Measurements from ENCODE around the gene ZC3H10.

DNA sequence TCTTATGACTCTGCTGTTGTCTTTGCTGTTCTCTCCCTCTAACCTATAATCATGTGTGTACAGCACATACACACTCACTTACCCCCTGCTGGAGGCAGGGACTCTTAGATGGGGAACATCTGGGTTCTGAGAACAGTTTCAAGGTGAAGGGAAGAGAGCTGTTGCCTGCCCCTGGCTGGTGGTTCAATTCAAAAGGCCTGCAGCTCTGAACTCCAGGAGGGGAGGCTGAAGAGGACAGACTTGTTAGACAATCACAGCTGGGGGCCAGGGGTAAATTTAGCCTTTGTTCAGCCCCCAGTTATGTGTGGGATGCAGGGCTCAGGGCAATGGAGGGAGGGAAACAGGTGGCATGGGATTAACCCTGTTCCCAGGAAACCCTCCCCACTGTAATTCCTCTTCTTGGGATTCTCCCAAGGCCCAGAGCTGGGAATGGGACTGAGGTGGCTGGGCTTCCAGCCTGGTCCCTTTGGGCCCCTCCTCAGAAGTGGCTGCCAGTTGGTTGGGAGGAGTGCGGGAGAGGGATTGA lies 36.2 kb downstream of the ZC3H10 start:
- TF ChIP-seq, protein P1, sequence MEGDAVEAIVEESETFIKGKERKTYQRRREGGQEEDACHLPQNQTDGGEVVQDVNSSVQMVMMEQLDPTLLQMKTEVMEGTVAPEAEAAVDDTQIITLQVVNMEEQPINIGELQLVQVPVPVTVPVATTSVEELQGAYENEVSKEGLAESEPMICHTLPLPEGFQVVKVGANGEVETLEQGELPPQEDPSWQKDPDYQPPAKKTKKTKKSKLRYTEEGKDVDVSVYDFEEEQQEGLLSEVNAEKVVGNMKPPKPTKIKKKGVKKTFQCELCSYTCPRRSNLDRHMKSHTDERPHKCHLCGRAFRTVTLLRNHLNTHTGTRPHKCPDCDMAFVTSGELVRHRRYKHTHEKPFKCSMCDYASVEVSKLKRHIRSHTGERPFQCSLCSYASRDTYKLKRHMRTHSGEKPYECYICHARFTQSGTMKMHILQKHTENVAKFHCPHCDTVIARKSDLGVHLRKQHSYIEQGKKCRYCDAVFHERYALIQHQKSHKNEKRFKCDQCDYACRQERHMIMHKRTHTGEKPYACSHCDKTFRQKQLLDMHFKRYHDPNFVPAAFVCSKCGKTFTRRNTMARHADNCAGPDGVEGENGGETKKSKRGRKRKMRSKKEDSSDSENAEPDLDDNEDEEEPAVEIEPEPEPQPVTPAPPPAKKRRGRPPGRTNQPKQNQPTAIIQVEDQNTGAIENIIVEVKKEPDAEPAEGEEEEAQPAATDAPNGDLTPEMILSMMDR (IDR thresholded peaks at IDR 0.05): no peak
- TF ChIP-seq NR3C1 (CRISPR knock-in tag; conservative IDR thresholded peaks at IDR 0.05; ENCODE audit: low read depth) (no peak), CREM (CRISPR knock-in tag; IDR thresholded peaks at IDR 0.05) (no peak), TEAD1 (CRISPR knock-in tag; IDR thresholded peaks at IDR 0.05) (no peak), CREB1 (CRISPR knock-in tag; IDR thresholded peaks at IDR 0.05) (no peak), MXD4 (CRISPR knock-in tag; IDR thresholded peaks at IDR 0.05; ENCODE audit: borderline replicate concordance) (no peak), USF1 (CRISPR knock-in tag; IDR thresholded peaks at IDR 0.05) (no peak)
- TF ChIP-seq, protein P2, sequence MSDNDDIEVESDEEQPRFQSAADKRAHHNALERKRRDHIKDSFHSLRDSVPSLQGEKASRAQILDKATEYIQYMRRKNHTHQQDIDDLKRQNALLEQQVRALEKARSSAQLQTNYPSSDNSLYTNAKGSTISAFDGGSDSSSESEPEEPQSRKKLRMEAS (CRISPR knock-in tag; IDR thresholded peaks at IDR 0.05): no peak

All from WTC11 (cell line).